ENCODE data around the gene CCDC63.
"Not testable (repeated sequence)": the region's sequence is repeated elsewhere in the genome, so short reads cannot be mapped to it uniquely, and the experiment has no call there.

DNA sequence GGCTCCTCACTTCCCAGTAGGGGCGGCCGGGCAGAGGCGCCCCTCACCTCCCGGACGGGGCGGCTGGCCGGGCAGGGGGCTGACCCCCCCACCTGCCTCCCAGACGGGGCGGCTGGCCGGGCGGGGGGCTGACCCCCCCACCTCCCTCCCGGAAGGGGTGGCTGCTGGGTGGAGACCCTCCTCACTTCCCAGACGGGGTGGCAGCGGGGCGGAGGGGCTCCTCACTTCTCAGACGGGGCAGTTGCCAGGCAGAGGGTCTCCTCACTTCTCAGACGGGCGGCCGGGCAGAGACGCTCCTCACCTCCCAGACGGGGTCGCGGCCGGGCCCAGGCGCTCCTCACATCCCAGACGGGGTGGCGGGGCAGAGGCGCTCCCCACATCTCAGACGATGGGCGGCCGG is 104.1 kb downstream of the CCDC63 start:
- TF ChIP-seq, protein P1, sequence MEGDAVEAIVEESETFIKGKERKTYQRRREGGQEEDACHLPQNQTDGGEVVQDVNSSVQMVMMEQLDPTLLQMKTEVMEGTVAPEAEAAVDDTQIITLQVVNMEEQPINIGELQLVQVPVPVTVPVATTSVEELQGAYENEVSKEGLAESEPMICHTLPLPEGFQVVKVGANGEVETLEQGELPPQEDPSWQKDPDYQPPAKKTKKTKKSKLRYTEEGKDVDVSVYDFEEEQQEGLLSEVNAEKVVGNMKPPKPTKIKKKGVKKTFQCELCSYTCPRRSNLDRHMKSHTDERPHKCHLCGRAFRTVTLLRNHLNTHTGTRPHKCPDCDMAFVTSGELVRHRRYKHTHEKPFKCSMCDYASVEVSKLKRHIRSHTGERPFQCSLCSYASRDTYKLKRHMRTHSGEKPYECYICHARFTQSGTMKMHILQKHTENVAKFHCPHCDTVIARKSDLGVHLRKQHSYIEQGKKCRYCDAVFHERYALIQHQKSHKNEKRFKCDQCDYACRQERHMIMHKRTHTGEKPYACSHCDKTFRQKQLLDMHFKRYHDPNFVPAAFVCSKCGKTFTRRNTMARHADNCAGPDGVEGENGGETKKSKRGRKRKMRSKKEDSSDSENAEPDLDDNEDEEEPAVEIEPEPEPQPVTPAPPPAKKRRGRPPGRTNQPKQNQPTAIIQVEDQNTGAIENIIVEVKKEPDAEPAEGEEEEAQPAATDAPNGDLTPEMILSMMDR (IDR thresholded peaks at IDR 0.05), result not testable (repeated sequence)
- not testable (repeated sequence) for TF ChIP-seq POLR2A (IDR thresholded peaks at IDR 0.05)
